GM21423 (cell line): ENCODE results near the gene PLD3.

Source experiments
- ATAC-seq: cut with Tn5 transposase; IDR thresholded peaks from one replicate; pipeline ENCODE4 v1.9.1; 2021; ENCODE audit warnings: mild to moderate bottlenecking, moderate library complexity; ENCODE audit not compliant: unreplicated experiment

The PLD3 gene, protein sequence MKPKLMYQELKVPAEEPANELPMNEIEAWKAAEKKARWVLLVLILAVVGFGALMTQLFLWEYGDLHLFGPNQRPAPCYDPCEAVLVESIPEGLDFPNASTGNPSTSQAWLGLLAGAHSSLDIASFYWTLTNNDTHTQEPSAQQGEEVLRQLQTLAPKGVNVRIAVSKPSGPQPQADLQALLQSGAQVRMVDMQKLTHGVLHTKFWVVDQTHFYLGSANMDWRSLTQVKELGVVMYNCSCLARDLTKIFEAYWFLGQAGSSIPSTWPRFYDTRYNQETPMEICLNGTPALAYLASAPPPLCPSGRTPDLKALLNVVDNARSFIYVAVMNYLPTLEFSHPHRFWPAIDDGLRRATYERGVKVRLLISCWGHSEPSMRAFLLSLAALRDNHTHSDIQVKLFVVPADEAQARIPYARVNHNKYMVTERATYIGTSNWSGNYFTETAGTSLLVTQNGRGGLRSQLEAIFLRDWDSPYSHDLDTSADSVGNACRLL

GRCh38 chr19:40348125-40348913 lies at the start of gene PLD3, which contains the start of gene C19orf47:
PLD3 (plus strand) TSS chr19:40348695; CDS start chr19:40366484, 17,789 bp downstream.
C19orf47 (minus strand) TSS chr19:40348397; CDS start chr19:40341857, 6,540 bp downstream.
- ATAC-seq, result peak; percentile 95

- no peak for ATAC-seq
These were observed 47.8 kb upstream of the PLD3 start for GRCh38 chr19:40300668-40301067.

- ATAC-seq, result no peak
These were observed 46.1 kb upstream of the PLD3 start for GRCh38 chr19:40302224-40303011.

- no peak for ATAC-seq
These were observed 44.7 kb upstream of the PLD3 start for GRCh38 chr19:40303765-40304164.

- ATAC-seq, result no peak
These were observed 44.2 kb upstream of the PLD3 start for GRCh38 chr19:40304306-40304705.

- no peak for ATAC-seq
These were observed 43.1 kb upstream of the PLD3 start for GRCh38 chr19:40305403-40305802.

GRCh38 chr19:40309666-40310065 lies 38.8 kb upstream of the PLD3 start:
- no peak for ATAC-seq

- ATAC-seq, result no peak
These were observed 36.0 kb upstream of the PLD3 start for GRCh38 chr19:40312533-40312932.

DNA sequence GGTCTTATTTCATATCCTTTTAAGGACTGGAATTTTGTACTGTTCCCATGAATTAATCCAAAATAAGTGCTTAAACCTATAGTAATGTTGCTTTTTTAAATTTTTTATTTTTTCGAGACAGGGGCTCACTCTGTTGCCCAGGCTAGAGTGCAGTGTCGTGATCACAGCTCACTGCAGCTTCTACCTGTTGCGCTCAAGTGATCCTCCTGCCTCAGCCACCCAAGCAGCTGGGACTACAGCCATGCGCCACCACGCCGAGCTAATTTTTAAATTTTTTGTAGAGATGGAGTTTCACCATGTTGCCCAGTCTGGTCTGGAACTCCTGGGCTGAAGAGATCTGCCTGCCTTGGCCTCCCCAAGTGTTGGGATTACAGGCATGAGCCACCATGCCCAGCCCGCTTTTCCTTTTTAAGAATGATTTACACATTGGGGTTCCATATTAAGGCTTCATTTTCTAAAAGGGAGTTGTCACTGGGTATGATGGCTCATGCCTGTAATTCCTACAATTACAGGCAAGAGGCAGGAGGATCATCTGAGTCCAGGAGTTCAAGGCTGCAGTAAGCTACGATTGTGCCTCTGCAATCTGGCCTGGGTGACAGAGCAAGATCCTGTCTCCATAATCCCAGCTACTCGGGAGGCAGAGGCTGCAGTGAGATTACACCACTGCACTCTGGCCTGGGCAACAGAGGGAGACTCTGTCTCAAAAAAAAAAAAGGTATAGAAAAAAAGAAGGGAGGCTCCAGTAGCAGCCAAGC lies 35.1 kb upstream of the PLD3 start:
- no peak for ATAC-seq

- no peak for ATAC-seq
These were observed 33.8 kb upstream of the PLD3 start for GRCh38 chr19:40314656-40315055.

- ATAC-seq, result no peak
These were observed 32.6 kb upstream of the PLD3 start for GRCh38 chr19:40315812-40316470.

DNA sequence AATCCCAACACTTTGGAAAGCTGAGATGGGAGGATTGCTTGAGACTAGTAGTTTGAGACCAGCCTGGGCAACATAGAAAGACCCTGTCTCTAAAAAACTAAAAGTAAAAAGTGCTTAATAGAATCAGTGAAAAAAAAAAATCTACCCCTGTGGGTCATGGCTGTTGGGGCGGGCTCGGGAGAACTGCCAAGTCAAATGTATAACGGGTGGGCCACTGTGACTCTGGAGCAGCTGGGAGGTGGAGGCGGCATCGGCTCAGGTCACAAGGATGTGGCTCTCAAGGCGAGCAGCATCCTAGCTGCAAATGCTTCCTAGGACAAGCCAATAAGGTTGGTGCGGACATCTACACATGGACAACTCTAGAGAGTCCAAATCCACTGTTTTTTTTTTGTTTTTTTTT lies 31.2 kb upstream of the PLD3 start:
- ATAC-seq, result no peak

- no peak for ATAC-seq
These were observed 27.9 kb upstream of the PLD3 start for GRCh38 chr19:40320558-40320935.

- ATAC-seq, result no peak
These were observed 27.4 kb upstream of the PLD3 start for GRCh38 chr19:40321076-40321475.

GRCh38 chr19:40321566-40322270 lies 26.8 kb upstream of the PLD3 start:
- no peak for ATAC-seq

- no peak for ATAC-seq
These were observed 26.3 kb upstream of the PLD3 start for GRCh38 chr19:40322271-40322610.

DNA sequence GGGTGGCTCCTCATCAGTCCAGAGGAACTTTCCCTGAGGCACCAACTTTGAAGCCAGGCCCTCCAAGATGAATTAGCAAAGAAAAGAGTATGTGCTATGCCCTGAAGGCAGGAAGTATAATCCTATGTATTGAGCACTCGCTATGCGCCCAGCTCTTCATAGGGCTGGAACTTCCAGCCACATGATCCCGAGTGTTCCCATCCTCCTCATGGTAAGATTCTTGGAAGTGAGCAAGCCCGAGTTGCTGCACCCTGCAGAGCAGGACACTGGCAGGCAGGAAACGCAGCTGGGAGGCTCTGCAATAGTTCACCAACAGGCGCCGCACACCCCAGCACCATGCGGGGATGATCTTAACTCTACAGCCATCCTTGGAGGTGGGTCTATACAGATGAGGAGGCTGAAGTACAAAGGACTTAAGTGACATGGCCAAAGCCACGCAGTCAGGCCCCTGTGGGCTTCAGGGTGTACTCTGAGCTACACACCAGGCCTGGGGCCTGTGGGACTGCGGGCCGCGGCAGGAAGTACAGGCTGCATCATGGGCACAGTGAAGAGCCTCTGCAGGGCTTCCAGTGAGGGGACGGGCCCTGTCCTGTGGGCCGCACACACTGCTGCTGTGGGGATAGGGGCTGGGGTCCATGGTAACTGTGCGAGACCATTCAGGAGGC lies 25.4 kb upstream of the PLD3 start:
- ATAC-seq, result no peak

DNA sequence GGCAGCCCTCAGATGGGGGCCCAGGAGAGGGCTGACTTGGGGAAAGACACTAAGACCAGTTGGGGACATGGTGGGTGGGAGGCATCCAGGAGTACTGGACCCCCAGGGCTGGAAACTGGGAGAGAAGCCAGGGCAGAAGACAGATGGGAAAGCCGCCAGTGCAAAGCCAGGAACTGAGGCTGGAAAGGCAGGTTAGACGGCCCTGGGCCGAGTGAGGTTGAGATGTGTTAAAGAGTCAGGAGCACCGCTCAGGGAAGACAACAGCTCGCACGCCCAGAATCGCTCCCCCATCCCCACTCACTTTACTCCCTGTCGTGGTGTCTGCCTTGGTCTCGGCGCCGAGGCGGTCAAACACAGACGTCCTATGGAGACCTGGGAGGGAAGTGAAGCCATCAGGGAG lies 24.8 kb upstream of the PLD3 start:
- no peak for ATAC-seq

- no peak for ATAC-seq
These were observed 22.3 kb upstream of the PLD3 start for GRCh38 chr19:40326201-40326600.
